Esophagus muscularis mucosa (tissue), 4 donors: ENCODE data around the gene ERMARD. TPM values are rescaled to one million over a fixed set of nuclear protein-coding genes. Genes with fewer than 3 reads are reported as not detected.
A peak's percentile ranks its signal among the peaks of the same experiment; 100 is the strongest.

Source experiments
- DNase-seq: peaks from one replicate; pipeline ENCODE4 v3.0.0-alpha.2; 2017; ENCODE audit errors: extremely low spot score
- H3K27ac ChIP-seq, 4 donors: fragments of 200-600 bp; sonication (generic); replicated peaks in 1 of 4; 1 replicate in 3 of 4; 2 replicates in 1 of 4; pipeline ENCODE4 v1.5.1; 2016 to 2019; ENCODE audit warnings: mild to moderate bottlenecking in 1 of 4
- H3K27me3 ChIP-seq, 4 donors: fragments of 200-600 bp; sonication (generic); one replicate each; pipeline versions ENCODE4 v1.5.1 to v1.6.0; 2016 to 2019
- H3K36me3 ChIP-seq, 4 donors: fragments of 200-600 bp; sonication (generic); one replicate each; pipeline ENCODE4 v1.5.1; 2016 to 2019
- H3K4me1 ChIP-seq, 4 donors: fragments of 200-600 bp; sonication (generic); one replicate each; pipeline ENCODE4 v1.5.1; 2016 to 2019
- H3K4me3 ChIP-seq, 4 donors: fragments of 200-600 bp; sonication (generic); 1 replicate in 2 of 4; 2 replicates in 2 of 4; pipeline ENCODE4 v1.5.1; 2016 to 2019; ENCODE audit warnings: mild to moderate bottlenecking in 4 of 4, moderate library complexity in 1 of 4
- H3K9me3 ChIP-seq, 4 donors: fragments of 200-600 bp; sonication (generic); 1 replicate in 3 of 4; 2 replicates in 1 of 4; pipeline ENCODE4 v1.5.1; 2016 to 2019
- EP300 ChIP-seq: sonication (generic); formaldehyde crosslinking; IDR thresholded peaks from one replicate; pipeline ENCODE4 v1.6.1; 2017; ENCODE audit warnings: antibody characterized with exemption
- POLR2A ChIP-seq: fragments of 450-650 bp; IDR thresholded peaks from one replicate; pipeline ENCODE4 v1.6.1; 2017; ENCODE audit warnings: antibody characterized with exemption, moderate library complexity, mild to moderate bottlenecking, low read depth
- POLR2AphosphoS5 ChIP-seq, 2 donors: sonication (generic); formaldehyde crosslinking; IDR thresholded peaks; one replicate each; pipeline ENCODE4 v1.6.1; 2017; ENCODE audit warnings: antibody characterized with exemption in 2 of 2
- WGBS: methylation state at CpG from one replicate; pipeline ENCODE4 v1.1.5; 2018; 5-methylcytosine and 5-hydroxymethylcytosine counted together
- intact Hi-C: fragments of 100-400 bp; cut with DNase I; formaldehyde crosslinking; loops from one replicate; pipeline ENCODE4 v1.15.1; 2023
- total RNA-seq, 4 donors: library from RNA; depleted of rRNA; stranded (reverse); fragments of >200 nt; gene quantifications; one replicate each; pipeline versions ENCODE4 v1.1.0 to v1.2.1, GENCODE V29; 2016
- TF ChIP-seq, protein P1 (sequence below), 3 experiments: fragments of 200-600 bp in 2 of 3; fragments of 450-650 bp in 1 of 3; sonication (generic) in 2 of 3; IDR thresholded peaks; one replicate each; pipeline ENCODE4 v1.5.1; 2017 to 2019; ENCODE audit warnings: antibody characterized with exemption in 3 of 3, mild to moderate bottlenecking in 2 of 3, moderate library complexity in 1 of 3

ERMARD gene
- total RNA-seq, 4 donors from 2014 or later, result 9.6 to 13.3 (median 12.4) TPM

GRCh38 chr6:169803816-169804340 is 52.5 kb downstream of the ERMARD start:
- peak; percentile 89 for DNase-seq
- Histone ChIP-seq H3K4me3 (no peak overlapping the region), H3K36me3 (no peaks in the 10 kb centered on the region), H3K27me3 (peaks cover 0 to 35% (median 0%) of the 10 kb centered on the region in 4 donors), H3K9me3 (no peaks in the 10 kb centered on the region), H3K27ac (no peak overlapping the region), H3K4me1 (peaks cover 0 to 20% (median 18%) of the 10 kb centered on the region in 4 donors)
- TF ChIP-seq POLR2A (no peak), EP300 (no peak), POLR2AphosphoS5 (IDR thresholded peaks at IDR 0.05) (no peak)
- TF ChIP-seq, protein P1, sequence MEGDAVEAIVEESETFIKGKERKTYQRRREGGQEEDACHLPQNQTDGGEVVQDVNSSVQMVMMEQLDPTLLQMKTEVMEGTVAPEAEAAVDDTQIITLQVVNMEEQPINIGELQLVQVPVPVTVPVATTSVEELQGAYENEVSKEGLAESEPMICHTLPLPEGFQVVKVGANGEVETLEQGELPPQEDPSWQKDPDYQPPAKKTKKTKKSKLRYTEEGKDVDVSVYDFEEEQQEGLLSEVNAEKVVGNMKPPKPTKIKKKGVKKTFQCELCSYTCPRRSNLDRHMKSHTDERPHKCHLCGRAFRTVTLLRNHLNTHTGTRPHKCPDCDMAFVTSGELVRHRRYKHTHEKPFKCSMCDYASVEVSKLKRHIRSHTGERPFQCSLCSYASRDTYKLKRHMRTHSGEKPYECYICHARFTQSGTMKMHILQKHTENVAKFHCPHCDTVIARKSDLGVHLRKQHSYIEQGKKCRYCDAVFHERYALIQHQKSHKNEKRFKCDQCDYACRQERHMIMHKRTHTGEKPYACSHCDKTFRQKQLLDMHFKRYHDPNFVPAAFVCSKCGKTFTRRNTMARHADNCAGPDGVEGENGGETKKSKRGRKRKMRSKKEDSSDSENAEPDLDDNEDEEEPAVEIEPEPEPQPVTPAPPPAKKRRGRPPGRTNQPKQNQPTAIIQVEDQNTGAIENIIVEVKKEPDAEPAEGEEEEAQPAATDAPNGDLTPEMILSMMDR (IDR thresholded peaks at IDR 0.05), result no peak
- 81% methylated on average over 3 of the region's 3 CpGs for WGBS
- intact Hi-C loops, result no loop called here

GRCh38 chr6:169804427-169804826 is 53.0 kb downstream of the ERMARD start:
- no peak for TF ChIP-seq EP300
- no peak for TF ChIP-seq POLR2AphosphoS5 (IDR thresholded peaks at IDR 0.05)
- H3K27me3 ChIP-seq, result peaks cover 0 to 35% (median 0%) of the 10 kb centered on the region in 4 donors
- intact Hi-C loops, result no loop called here
- H3K36me3 ChIP-seq, result no peaks in the 10 kb centered on the region
- no peak overlapping the region for H3K27ac ChIP-seq
- DNase-seq, result peak; percentile 78
- H3K9me3 ChIP-seq, result no peaks in the 10 kb centered on the region
- peaks cover 0 to 18% (median 16%) of the 10 kb centered on the region in 4 donors for H3K4me1 ChIP-seq
- H3K4me3 ChIP-seq, result no peak overlapping the region

DNA sequence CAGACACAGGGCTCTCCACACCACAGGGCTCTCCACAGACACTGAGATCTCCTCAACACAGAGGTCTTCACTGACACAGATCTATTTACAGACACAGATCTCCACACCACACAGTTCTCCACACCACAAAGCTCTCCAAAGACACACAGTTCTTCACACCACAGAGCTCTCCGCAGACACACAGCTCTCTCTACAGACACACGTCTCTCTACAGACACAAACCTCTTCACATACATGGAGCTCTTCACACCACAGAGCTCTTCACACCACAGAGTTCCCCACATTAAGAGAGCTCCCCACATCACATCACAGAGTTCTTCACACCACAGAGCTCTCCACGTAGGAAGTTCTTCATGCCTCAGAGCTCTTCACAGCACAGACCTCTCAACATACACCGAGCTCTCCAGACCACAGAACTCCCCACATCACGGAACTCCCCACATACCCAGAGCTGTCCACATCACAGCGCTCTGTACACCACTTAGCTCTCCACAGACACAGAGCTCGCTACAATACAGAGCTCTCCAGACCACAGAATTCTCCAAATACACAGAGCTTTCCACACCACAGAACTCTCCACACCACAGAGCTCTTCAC is 53.9 kb downstream of the ERMARD start:
- TF ChIP-seq, protein P1 (IDR thresholded peaks at IDR 0.05), result no peak
- TF ChIP-seq POLR2A, result no peak
- no peak for TF ChIP-seq POLR2AphosphoS5 (IDR thresholded peaks at IDR 0.05)
- no peak for TF ChIP-seq EP300
- peak; percentile 77 for DNase-seq
- Histone ChIP-seq H3K36me3 (no peaks in the 10 kb centered on the region), H3K4me1 (peaks cover 0 to 11% (median 8%) of the 10 kb centered on the region in 4 donors), H3K27ac (no peak overlapping the region), H3K9me3 (no peaks in the 10 kb centered on the region), H3K4me3 (no peak overlapping the region), H3K27me3 (peaks cover 0 to 35% (median 0%) of the 10 kb centered on the region in 4 donors)
- 55% methylated on average over 7 of the region's 7 CpGs for WGBS
- intact Hi-C loops, result no loop called here

DNA sequence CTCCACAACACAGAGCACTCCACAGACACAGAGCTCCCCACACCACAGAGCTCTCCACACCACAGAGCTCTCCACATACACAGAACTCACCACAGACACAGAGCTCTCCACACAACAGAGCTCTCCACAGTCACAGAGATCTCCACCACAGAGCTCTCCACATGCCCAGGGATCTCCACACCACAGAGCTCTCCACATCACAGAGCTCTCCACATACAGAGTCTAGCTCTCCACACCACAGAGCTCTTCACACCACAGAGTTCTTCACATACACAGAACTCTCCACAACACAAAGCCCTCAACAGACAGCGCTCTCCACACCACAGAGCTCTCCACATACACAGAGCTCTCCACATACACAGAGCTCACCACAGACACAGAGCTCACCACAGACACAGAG is 55.3 kb downstream of the ERMARD start:
- 100% methylated on average over 1 of the region's 1 CpG for WGBS
- no peaks in the 10 kb centered on the region for H3K9me3 ChIP-seq
- DNase-seq, result peak; percentile 55
- no peaks in the 10 kb centered on the region for H3K4me1 ChIP-seq
- H3K36me3 ChIP-seq, result no peaks in the 10 kb centered on the region
- no peak overlapping the region for H3K27ac ChIP-seq
- H3K27me3 ChIP-seq, result peaks cover 0 to 35% (median 0%) of the 10 kb centered on the region in 4 donors
- no peak overlapping the region for H3K4me3 ChIP-seq
- intact Hi-C loops, result no loop called here
- no peak for TF ChIP-seq EP300
- no peak for TF ChIP-seq POLR2AphosphoS5 (IDR thresholded peaks at IDR 0.05)
- no peak for TF ChIP-seq POLR2A
- TF ChIP-seq, protein P1 (IDR thresholded peaks at IDR 0.05), result no peak

- intact Hi-C loops, result no loop called here
- DNase-seq, result peak; percentile 84
- Histone ChIP-seq H3K4me3 (no peak overlapping the region), H3K36me3 (no peaks in the 10 kb centered on the region), H3K27ac (no peak overlapping the region), H3K4me1 (no peaks in the 10 kb centered on the region), H3K27me3 (peaks cover 0 to 35% (median 0%) of the 10 kb centered on the region in 4 donors), H3K9me3 (no peaks in the 10 kb centered on the region)
- no CpG with 5 or more reads among the region's 1 CpG for WGBS
- TF ChIP-seq EP300 (no peak), POLR2AphosphoS5 (IDR thresholded peaks at IDR 0.05) (no peak), POLR2A (no peak)
- TF ChIP-seq, protein P1 (IDR thresholded peaks at IDR 0.05), result no peak
Observed at GRCh38 chr6:169807229-169807628, 55.8 kb downstream of the ERMARD start.
